GM18861 (cell line): ENCODE data around the gene OSBPL5.

Experiments
- ATAC-seq: cut with Tn5 transposase; IDR thresholded peaks from one replicate; pipeline ENCODE4 v1.9.1; 2021; ENCODE audit not compliant: unreplicated experiment

Gene OSBPL5

GRCh38 chr11:3060436-3061025, 104.6 kb downstream of the OSBPL5 start:
- no peak for ATAC-seq

GRCh38 chr11:3058753-3059664, 106.1 kb downstream of the OSBPL5 start:
- ATAC-seq = no peak

GRCh38 chr11:3057069-3057963, 107.8 kb downstream of the OSBPL5 start, which contains the start of gene CARS1:
TSS of gene CARS1 (minus strand) at chr11:3057423. CDS start at chr11:3057367, 56 bp downstream.
- ATAC-seq = peak; percentile 97

- no peak for ATAC-seq
Measured at GRCh38 chr11:3056296-3057068, 108.6 kb downstream of the OSBPL5 start.

- ATAC-seq = no peak
Measured at GRCh38 chr11:3055891-3056290, 109.2 kb downstream of the OSBPL5 start.

- ATAC-seq = no peak
Measured at GRCh38 chr11:3052567-3052966, 112.5 kb downstream of the OSBPL5 start.

- ATAC-seq = no peak
Measured at GRCh38 chr11:3052109-3052479, 113.0 kb downstream of the OSBPL5 start.

- ATAC-seq = no peak
Measured at GRCh38 chr11:3051196-3052108, 113.7 kb downstream of the OSBPL5 start.

GRCh38 chr11:3050386-3051195, 114.5 kb downstream of the OSBPL5 start:
- no peak for ATAC-seq

GRCh38 chr11:3049430-3050243, 115.5 kb downstream of the OSBPL5 start:
- ATAC-seq = peak; percentile 84

GRCh38 chr11:3047637-3048036, 117.5 kb downstream of the OSBPL5 start:
- no peak for ATAC-seq

- no peak for ATAC-seq
Measured at GRCh38 chr11:3046641-3047040, 118.5 kb downstream of the OSBPL5 start.

- ATAC-seq = no peak
Measured at GRCh38 chr11:3046190-3046589, 118.9 kb downstream of the OSBPL5 start.

GRCh38 chr11:3044915-3045314, 120.2 kb downstream of the OSBPL5 start:
- ATAC-seq = no peak

- ATAC-seq = no peak
Measured at GRCh38 chr11:3044004-3044403, 121.1 kb downstream of the OSBPL5 start.

GRCh38 chr11:3043315-3043871, 121.7 kb downstream of the OSBPL5 start:
- no peak for ATAC-seq

GRCh38 chr11:3042496-3043314, 122.4 kb downstream of the OSBPL5 start:
- no peak for ATAC-seq
